GM18508 (cell line): ENCODE results near the gene LRRC49.

Experiments used
- ATAC-seq: cut with Tn5 transposase; IDR thresholded peaks from one replicate; pipeline ENCODE4 v1.9.1; 2021; ENCODE audit warnings: moderate number of reproducible peaks; ENCODE audit not compliant: insufficient read depth, unreplicated experiment

Gene LRRC49

GRCh38 chr15:71080705-71081104 lies 188.1 kb downstream of the LRRC49 start:
- ATAC-seq: no peak

GRCh38 chr15:71082803-71083202 lies 190.2 kb downstream of the LRRC49 start:
- no peak for ATAC-seq

GRCh38 chr15:71083349-71083748 lies 190.7 kb downstream of the LRRC49 start:
- no peak for ATAC-seq

- ATAC-seq: no peak
These were observed 191.6 kb downstream of the LRRC49 start for GRCh38 chr15:71084264-71084663.

- ATAC-seq: no peak
These were observed 193.2 kb downstream of the LRRC49 start for GRCh38 chr15:71085809-71086208.

GRCh38 chr15:71088155-71088554 lies 195.5 kb downstream of the LRRC49 start:
- ATAC-seq: no peak

- no peak for ATAC-seq
These were observed 196.1 kb downstream of the LRRC49 start for GRCh38 chr15:71088683-71089082.

- no peak for ATAC-seq
These were observed 197.2 kb downstream of the LRRC49 start for GRCh38 chr15:71089801-71090200.

GRCh38 chr15:71091601-71092000 lies 199.0 kb downstream of the LRRC49 start:
- ATAC-seq: no peak

GRCh38 chr15:71092056-71092600 lies 199.5 kb downstream of the LRRC49 start:
- no peak for ATAC-seq

GRCh38 chr15:71093054-71094024 lies 200.7 kb downstream of the LRRC49 start:
- ATAC-seq: no peak

GRCh38 chr15:71094137-71094536 lies 201.5 kb downstream of the LRRC49 start:
- no peak for ATAC-seq

GRCh38 chr15:71096676-71097075 lies 204.1 kb downstream of the LRRC49 start:
- ATAC-seq: no peak

GRCh38 chr15:71097890-71098289 lies 205.3 kb downstream of the LRRC49 start:
- ATAC-seq: no peak

- ATAC-seq: no peak
These were observed 206.3 kb downstream of the LRRC49 start for GRCh38 chr15:71098920-71099319.
